ENCODE data around the gene SLC6A17. TPM values are rescaled to one million over a fixed set of nuclear protein-coding genes. Genes with fewer than 3 reads are reported as not detected.

Gene SLC6A17
- total RNA-seq, 1 experiment from 2014 or later = 0.24 TPM

GRCh38 chr1:110235181-110235833 lies 85.0 kb downstream of the SLC6A17 start:
- Mint-ChIP-seq H3K4me3 (no peak overlapping the region), H3K4me1 (peaks cover 17% of the 10 kb centered on the region), H3K9me3 (peaks cover 9% of the 10 kb centered on the region), H3K36me3 (peaks cover 29% of the 10 kb centered on the region), H3K27me3 (ENCODE audit: low read depth) (no peaks in the 10 kb centered on the region), H3K27ac (no peak overlapping the region)
- ChIA-PET POLR2A (no interaction called here), CTCF (interaction anchor here (1.4 to 4.1 kb wide), 2 partner anchors 28 to 77 kb away, joined by 3 to 12 read pairs; no protein-coding TSS in a partner anchor)
- no peak for DNase-seq (ENCODE audit: low spot score)
- no peak for ATAC-seq
- no peak for TF ChIP-seq FOXP1 (CRISPR knock-in tag; IDR thresholded peaks at IDR 0.05; ENCODE audit: borderline replicate concordance)
- TF ChIP-seq PRDM15 (CRISPR knock-in tag; IDR thresholded peaks at IDR 0.05) = no peak
- no peak for TF ChIP-seq GABPB1 (CRISPR knock-in tag; IDR thresholded peaks at IDR 0.05)
- no peak for TF ChIP-seq IRF1 (CRISPR knock-in tag; IDR thresholded peaks at IDR 0.05)
- TF ChIP-seq AR (CRISPR knock-in tag; IDR thresholded peaks at IDR 0.05) = no peak
- TF ChIP-seq ATF2 (CRISPR knock-in tag; IDR thresholded peaks at IDR 0.05; ENCODE audit: borderline replicate concordance, low read depth) = no peak
- no peak for TF ChIP-seq E2F4 (CRISPR knock-in tag; IDR thresholded peaks at IDR 0.05; ENCODE audit: borderline replicate concordance, low read depth)

GRCh38 chr1:110235834-110236682 lies 85.8 kb downstream of the SLC6A17 start:
- Mint-ChIP-seq H3K4me3 (no peak overlapping the region), H3K27me3 (ENCODE audit: low read depth) (no peaks in the 10 kb centered on the region), H3K4me1 (peaks cover 18% of the 10 kb centered on the region), H3K27ac (peak overlapping the region; percentile 36; the same call in 1 of the 2 replicates), H3K36me3 (peaks cover 29% of the 10 kb centered on the region), H3K9me3 (peaks cover 9% of the 10 kb centered on the region)
- no peak for DNase-seq (ENCODE audit: low spot score)
- no peak for ATAC-seq
- TF ChIP-seq USF2 (CRISPR knock-in tag; IDR thresholded peaks at IDR 0.05) (no peak), ZNF219 (CRISPR knock-in tag; IDR thresholded peaks at IDR 0.05; ENCODE audit: borderline replicate concordance) (no peak), ETV6 (CRISPR knock-in tag; IDR thresholded peaks at IDR 0.05) (no peak), ZBTB21 (CRISPR knock-in tag; IDR thresholded peaks at IDR 0.05; ENCODE audit: borderline replicate concordance) (no peak), ZNF423 (CRISPR knock-in tag; IDR thresholded peaks at IDR 0.05) (no peak), EMX1 (CRISPR knock-in tag; IDR thresholded peaks at IDR 0.05) (no peak)
- POLR2A ChIA-PET = interaction anchor here (1.2 kb wide), 1 partner anchor 10 kb away, joined by 4 read pairs; no protein-coding TSS in a partner anchor
- CTCF ChIA-PET = interaction anchor here (1.0 to 4.1 kb wide), 3 partner anchors 28 to 77 kb away, joined by 3 to 12 read pairs (median 4); no protein-coding TSS in a partner anchor
